ENCODE results near the gene GAN.

Gene GAN

DNA sequence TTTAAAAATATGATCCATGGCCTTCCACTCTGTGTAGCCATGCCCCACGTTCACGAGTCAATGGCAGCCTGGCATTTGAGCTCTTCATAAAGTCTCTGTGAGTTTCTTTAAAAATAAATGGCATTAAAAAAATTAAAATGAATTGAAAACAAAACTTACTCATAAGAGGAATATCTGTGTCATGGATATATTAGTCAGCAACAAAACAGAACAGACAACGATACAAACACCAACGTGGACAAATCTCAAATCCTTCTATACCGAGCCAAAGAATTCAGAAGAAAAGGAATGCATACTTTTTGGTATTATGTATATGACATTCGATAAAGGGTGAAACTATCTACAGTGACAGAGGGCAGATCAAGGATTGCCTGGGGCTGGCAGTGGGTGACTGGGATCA lies 121.6 kb downstream of the GAN start:
- POLR2A ChIA-PET, result no interaction called here
- H3K36me3 ChIP-seq (ENCODE audit: control insufficient read depth in 4 of 4, insufficient read depth in 4 of 4, low read length in 3 of 4), result no peaks in the 10 kb centered on the region
- no peaks in the 10 kb centered on the region for H3K9me3 ChIP-seq (ENCODE audit: control extremely low read depth in 1 of 5, control insufficient read depth in 4 of 5, insufficient read depth in 2 of 5, low read depth in 1 of 5, low read length in 4 of 5)
- WGBS (ENCODE audit: insufficient coverage), result 93% methylated on average over 3 of the region's 6 CpGs
- CTCF ChIA-PET, result interaction anchor here (0.6 kb wide), 1 partner anchor 23 kb away, joined by 3 read pairs; no protein-coding TSS in a partner anchor
- H3K27ac ChIP-seq (ENCODE audit: insufficient read depth in 1 of 2, low read depth in 1 of 2, low read length in 2 of 2, poor library complexity in 1 of 2, severe bottlenecking in 2 of 2), result no peak overlapping the region
- H3K4me3 ChIP-seq (ENCODE audit: control insufficient read depth in 1 of 7, extremely low read depth in 1 of 7, insufficient read depth in 4 of 7, low read depth in 2 of 7, low read length in 6 of 7), result no peak overlapping the region
- no peak for DNase-seq
- peaks cover 0 to 26% (median 13%) of the 10 kb centered on the region in 4 experiments for H3K4me1 ChIP-seq (ENCODE audit: control extremely low read depth in 1 of 4, control insufficient read depth in 4 of 4, insufficient read depth in 4 of 4, low read length in 3 of 4)
- no peaks in the 10 kb centered on the region for H3K27me3 ChIP-seq (replicated peaks in 2 of 5; ENCODE audit: control insufficient read depth in 4 of 5, insufficient read depth in 5 of 5, low read length in 4 of 5)

DNA sequence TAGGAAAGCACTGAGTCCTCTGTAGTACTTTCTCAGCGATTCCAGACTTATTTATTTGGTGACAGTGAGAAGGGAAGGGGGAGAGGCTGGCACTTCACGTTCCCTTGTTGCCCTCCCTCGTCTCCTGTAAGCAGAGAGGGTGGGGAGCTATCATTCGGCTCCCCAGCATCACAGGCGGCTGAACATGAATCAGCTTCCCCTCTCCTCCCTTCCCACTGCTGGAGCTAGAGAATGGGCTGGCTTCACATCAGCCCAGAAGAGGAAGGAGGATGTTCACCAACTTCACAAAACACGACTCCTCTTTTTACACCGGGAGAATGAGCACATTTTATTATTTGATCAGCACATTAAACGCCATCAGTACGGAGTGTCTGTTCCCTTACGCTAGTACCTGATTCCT lies 123.1 kb downstream of the GAN start:
- H3K4me3 ChIP-seq (ENCODE audit: control insufficient read depth in 1 of 7, extremely low read depth in 1 of 7, insufficient read depth in 4 of 7, low read depth in 2 of 7, low read length in 6 of 7), result no peak overlapping the region
- 62% methylated on average over 7 of the region's 10 CpGs for WGBS (ENCODE audit: insufficient coverage)
- no peak overlapping the region for H3K27ac ChIP-seq (ENCODE audit: insufficient read depth in 1 of 2, low read depth in 1 of 2, low read length in 2 of 2, poor library complexity in 1 of 2, severe bottlenecking in 2 of 2)
- H3K9me3 ChIP-seq (ENCODE audit: control extremely low read depth in 1 of 5, control insufficient read depth in 4 of 5, insufficient read depth in 2 of 5, low read depth in 1 of 5, low read length in 4 of 5), result no peaks in the 10 kb centered on the region
- H3K4me1 ChIP-seq (ENCODE audit: control extremely low read depth in 1 of 4, control insufficient read depth in 4 of 4, insufficient read depth in 4 of 4, low read length in 3 of 4), result peaks cover 0 to 14% (median 8%) of the 10 kb centered on the region in 4 experiments
- ChIA-PET POLR2A (no interaction called here), CTCF (no interaction called here)
- H3K36me3 ChIP-seq (ENCODE audit: control insufficient read depth in 4 of 4, insufficient read depth in 4 of 4, low read length in 3 of 4), result no peaks in the 10 kb centered on the region
- peaks cover 0 to 2% (median 0%) of the 10 kb centered on the region in 5 experiments for H3K27me3 ChIP-seq (replicated peaks in 2 of 5; ENCODE audit: control insufficient read depth in 4 of 5, insufficient read depth in 5 of 5, low read length in 4 of 5)
- DNase-seq, result no peak

All from common myeloid progenitor, CD34-positive (primary cell).